ENCODE data around the gene ZNRF3. TPM values are rescaled to one million over a fixed set of nuclear protein-coding genes. Genes with fewer than 3 reads are reported as not detected.

ZNRF3 gene
- total RNA-seq: 2.4 and 4.8 TPM in 2 replicates

DNA sequence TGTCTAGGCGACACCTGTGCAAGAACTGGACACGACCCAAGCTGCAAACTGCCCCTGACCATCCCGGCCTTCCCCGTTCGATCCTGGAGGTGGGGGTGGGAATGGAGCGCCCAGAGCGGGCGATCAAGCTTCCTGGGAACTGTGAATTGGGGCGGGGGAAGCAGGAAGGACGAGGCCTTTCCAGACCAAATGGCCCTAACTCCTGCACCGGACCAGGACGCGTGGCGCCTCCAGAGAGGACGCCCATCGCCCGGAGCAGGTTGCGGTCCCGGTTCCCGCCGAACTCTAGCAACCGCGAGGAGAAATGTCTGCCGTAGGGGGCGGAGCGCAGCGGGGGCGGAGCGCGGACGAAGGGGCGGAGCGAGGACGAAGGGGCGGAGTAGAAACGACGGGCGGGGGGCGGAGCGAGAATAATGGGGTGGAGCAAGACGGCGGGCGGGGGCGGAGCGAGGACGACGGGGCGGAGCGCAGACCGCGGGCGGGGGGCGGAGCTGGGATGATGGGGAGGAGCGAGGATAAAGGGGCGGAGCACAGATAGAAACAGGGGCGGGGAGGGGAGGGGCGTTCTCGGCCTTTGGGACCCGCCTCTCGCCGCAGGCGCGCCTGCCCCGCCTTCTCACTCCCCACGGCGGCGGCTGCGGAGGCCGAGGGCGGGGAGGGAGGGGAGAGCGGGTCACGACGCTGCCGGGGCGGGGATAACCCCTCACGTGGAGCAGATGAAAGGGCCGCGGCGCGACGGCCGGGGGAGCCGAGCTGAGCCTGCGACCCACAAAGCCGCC, at the start of gene ZNRF3:
ZNRF3 (plus strand) TSS at position 695 of the 779 bp plus-strand sequence. CDS start 195 bp downstream, outside the sequence.

DNA sequence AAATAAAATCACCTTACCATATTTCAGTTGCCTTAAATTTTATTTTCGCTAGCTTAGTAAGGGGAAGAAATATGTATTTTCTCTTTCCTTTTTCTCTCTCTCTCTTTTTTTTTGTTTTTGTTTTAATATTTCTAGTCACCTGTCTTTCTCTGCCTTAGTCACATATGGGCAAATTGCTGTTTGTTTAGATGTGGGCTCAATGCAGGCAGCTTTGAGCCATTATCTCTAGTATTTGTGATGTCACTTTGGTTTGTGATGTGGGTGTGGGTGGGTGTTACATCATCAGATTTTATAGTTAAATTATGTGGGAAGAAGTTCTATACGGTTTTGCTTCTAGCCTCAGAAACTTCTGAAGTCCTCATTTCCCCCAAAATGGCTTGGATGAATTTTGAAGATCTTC, 178.4 kb downstream of the ZNRF3 start, which contains the start of gene C22orf31:
C22orf31 (minus strand) TSS at position 59 of the 400 bp plus-strand sequence; CDS start at position 20, 39 bp downstream.

DNA sequence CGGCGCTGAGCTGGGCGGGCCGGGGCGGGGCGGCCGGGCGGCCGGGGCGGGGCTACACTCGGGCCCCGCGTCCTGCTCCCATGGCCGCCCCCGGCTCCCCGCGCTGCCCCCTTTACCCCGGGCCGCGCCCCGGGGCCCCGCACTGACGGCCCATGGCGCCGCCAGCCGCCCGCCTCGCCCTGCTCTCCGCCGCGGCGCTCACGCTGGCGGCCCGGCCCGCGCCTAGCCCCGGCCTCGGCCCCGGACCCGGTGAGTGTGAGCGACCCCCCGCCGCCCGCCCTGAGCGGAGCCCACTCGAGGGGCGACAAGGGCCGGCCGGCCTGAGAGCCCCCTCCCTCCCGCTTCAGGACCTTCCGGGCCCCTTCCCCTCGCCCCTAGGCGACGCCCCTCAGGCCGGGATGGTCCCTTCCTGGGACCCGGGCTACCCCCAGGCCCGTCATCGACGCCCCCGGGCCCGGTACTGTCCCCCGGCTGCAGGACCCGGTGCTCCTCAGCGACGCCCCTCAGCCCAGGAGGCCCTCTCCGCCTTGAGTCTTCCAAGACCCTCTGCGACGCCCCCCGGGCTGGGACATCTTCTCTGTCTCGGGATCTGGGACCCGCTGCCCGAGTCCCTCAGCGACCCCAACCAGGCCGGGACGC, 189.7 kb downstream of the ZNRF3 start, which contains the start of gene KREMEN1:
KREMEN1 (plus strand) TSS at position 57 of the 639 bp plus-strand sequence; CDS start at position 153, 96 bp downstream.

Other genes with a start within 250 kb of the ZNRF3 start
- gene TTC28, start 203.7 kb upstream of the ZNRF3 start, total RNA-seq: 26.1 and 27.5 TPM in 2 replicates
- gene CHEK2, start 141.8 kb upstream of the ZNRF3 start, total RNA-seq: 23.2 and 26.8 TPM in 2 replicates
- gene HSCB, start 141.5 kb upstream of the ZNRF3 start, total RNA-seq: 9.4 and 14.6 TPM in 2 replicates
- 19.0 and 23.3 TPM in 2 replicates for gene CCDC117, start 110.9 kb upstream of the ZNRF3 start, total RNA-seq
- 174 and 244 TPM in 2 replicates for gene XBP1, start 83.0 kb upstream of the ZNRF3 start, total RNA-seq
- not detected in 2 replicates for gene C22orf31, start 178.3 kb downstream of the ZNRF3 start, total RNA-seq
- 3.4 and 4.2 TPM in 2 replicates for gene KREMEN1, start 189.5 kb downstream of the ZNRF3 start, total RNA-seq